HepG2 (cell line): Measurements from ENCODE around the gene LRTM2. TPM values are rescaled to one million over a fixed set of nuclear protein-coding genes. Genes with fewer than 3 reads are reported as not detected.

Experiments
- DZIP1 ChIP-seq: sonication (generic); formaldehyde crosslinking; IDR thresholded peaks from 2 replicates; pipeline ENCODE4 v1.5.0; 2020; ENCODE audit warnings: mild to moderate bottlenecking, missing genetic modification reagents
- ELF3 ChIP-seq: IDR thresholded peaks from 2 replicates; pipeline ENCODE4 v1.6.1; 2016; ENCODE audit warnings: missing genetic modification reagents, missing compliant biosample characterization
- ERF ChIP-seq: IDR thresholded peaks from 2 replicates; pipeline ENCODE4 v1.6.1; 2018; ENCODE audit warnings: missing biosample characterization, missing genetic modification reagents
- FOXO1 ChIP-seq: sonication (generic); formaldehyde crosslinking; IDR thresholded peaks from 2 replicates; pipeline ENCODE4 v1.4.0; 2020; ENCODE audit warnings: missing genetic modification reagents
- HDAC1 ChIP-seq: sonication (generic); formaldehyde crosslinking; IDR thresholded peaks from 2 replicates; pipeline ENCODE4 v1.5.1; 2020; ENCODE audit warnings: mild to moderate bottlenecking, missing genetic modification reagents
- KDM4B ChIP-seq: sonication (generic); formaldehyde crosslinking; IDR thresholded peaks from 2 replicates; pipeline ENCODE4 v1.4.0; 2020; ENCODE audit warnings: missing genetic modification reagents
- KMT2A ChIP-seq: sonication (generic); formaldehyde crosslinking; IDR thresholded peaks from 2 replicates; pipeline ENCODE4 v1.4.0; 2020; ENCODE audit warnings: missing genetic modification reagents
- PITX1 ChIP-seq: sonication (generic); formaldehyde crosslinking; IDR thresholded peaks from 2 replicates; pipeline ENCODE4 v1.5.1; 2020; ENCODE audit warnings: mild to moderate bottlenecking, missing genetic modification reagents
- POGK ChIP-seq: sonication (generic); formaldehyde crosslinking; conservative IDR thresholded peaks from 2 replicates; pipeline ENCODE4 v1.8.0; 2022; ENCODE audit warnings: mild to moderate bottlenecking, moderate library complexity, missing genetic modification reagents
- PRDM10 ChIP-seq: sonication (generic); formaldehyde crosslinking; IDR thresholded peaks from 2 replicates; pipeline ENCODE4 v1.4.0; 2020; ENCODE audit warnings: low read depth, missing genetic modification reagents
- SMARCC2 ChIP-seq: fragments of 450-650 bp; IDR thresholded peaks from 2 replicates; pipeline ENCODE4 v1.6.1; 2017; ENCODE audit warnings: antibody characterized with exemption, mild to moderate bottlenecking
- TBX3 ChIP-seq: fragments of 450-650 bp; IDR thresholded peaks from 2 replicates; pipeline ENCODE4 v1.6.1; 2017; ENCODE audit warnings: antibody characterized with exemption, mild to moderate bottlenecking, inconsistent platforms, borderline replicate concordance
- ZNF12 ChIP-seq: sonication (generic); formaldehyde crosslinking; IDR thresholded peaks from 2 replicates; pipeline ENCODE4 v1.5.0; 2020; ENCODE audit warnings: missing genetic modification reagents
- ZNF160 ChIP-seq: sonication (generic); formaldehyde crosslinking; IDR thresholded peaks from 2 replicates; pipeline ENCODE4 v1.8.0; 2022; ENCODE audit warnings: mild to moderate bottlenecking, inconsistent platforms, missing genetic modification reagents
- ZNF3 ChIP-seq: IDR thresholded peaks from 2 replicates; pipeline ENCODE4 v1.7.0; 2017; ENCODE audit warnings: inconsistent platforms
- ZNF430 ChIP-seq: sonication (generic); formaldehyde crosslinking; IDR thresholded peaks from 2 replicates; pipeline ENCODE4 v1.9.0; 2021; ENCODE audit warnings: mild to moderate bottlenecking, missing genetic modification reagents
- ZNF589 ChIP-seq: sonication (generic); formaldehyde crosslinking; conservative IDR thresholded peaks from 2 replicates; pipeline ENCODE4 v1.8.0; 2022; ENCODE audit warnings: mild to moderate bottlenecking, moderate library complexity, missing genetic modification reagents
- ZNF761 ChIP-seq: sonication (generic); formaldehyde crosslinking; conservative IDR thresholded peaks from 2 replicates; pipeline ENCODE4 v1.4.0; 2020; ENCODE audit warnings: mild to moderate bottlenecking, missing genetic modification reagents
- ZSCAN22 ChIP-seq: sonication (generic); formaldehyde crosslinking; IDR thresholded peaks from 2 replicates; pipeline ENCODE4 v1.4.0; 2020; ENCODE audit warnings: mild to moderate bottlenecking, missing genetic modification reagents
- polyA plus RNA-seq, 8 experiments: library from polyadenylated mRNA; depleted of rRNA in 3 of 8; stranded (reverse) in 7 of 8; unstranded in 1 of 8; fragments of >200 nt; fragmentation: Illumina TruSeq in 4 of 8; extraction: Trizol in 4 of 8; gene quantifications; 2 replicates each; pipeline versions ENCODE4 v1.2.1 to v1.2.3, GENCODE V29; 2011 to 2016; ENCODE audit warnings: low read depth in 4 of 8, missing spikeins in 1 of 8, mixed read lengths in 1 of 8; ENCODE audit not compliant: insufficient read depth in 1 of 8
- total RNA-seq, 5 experiments: library from RNA; depleted of rRNA; stranded (reverse); fragments of >200 nt; fragmentation: Illumina TruSeq; extraction: Trizol; gene quantifications; 2 replicates each; pipeline ENCODE4 v1.2.3, GENCODE V29; 2016; ENCODE audit warnings: low read depth in 1 of 5
- TF ChIP-seq, protein P1 (sequence below): sonication (generic); formaldehyde crosslinking; IDR thresholded peaks from 2 replicates; pipeline ENCODE4 v1.8.0; 2023; ENCODE audit warnings: mild to moderate bottlenecking, missing genetic modification reagents

LRTM2 gene
- total and polyA plus RNA-seq, 2 of the 13 experiments (the other 11 are each of a cell fraction or from before 2014, with no cell fraction given), result 0.09 TPM; not detected in 1

DNA sequence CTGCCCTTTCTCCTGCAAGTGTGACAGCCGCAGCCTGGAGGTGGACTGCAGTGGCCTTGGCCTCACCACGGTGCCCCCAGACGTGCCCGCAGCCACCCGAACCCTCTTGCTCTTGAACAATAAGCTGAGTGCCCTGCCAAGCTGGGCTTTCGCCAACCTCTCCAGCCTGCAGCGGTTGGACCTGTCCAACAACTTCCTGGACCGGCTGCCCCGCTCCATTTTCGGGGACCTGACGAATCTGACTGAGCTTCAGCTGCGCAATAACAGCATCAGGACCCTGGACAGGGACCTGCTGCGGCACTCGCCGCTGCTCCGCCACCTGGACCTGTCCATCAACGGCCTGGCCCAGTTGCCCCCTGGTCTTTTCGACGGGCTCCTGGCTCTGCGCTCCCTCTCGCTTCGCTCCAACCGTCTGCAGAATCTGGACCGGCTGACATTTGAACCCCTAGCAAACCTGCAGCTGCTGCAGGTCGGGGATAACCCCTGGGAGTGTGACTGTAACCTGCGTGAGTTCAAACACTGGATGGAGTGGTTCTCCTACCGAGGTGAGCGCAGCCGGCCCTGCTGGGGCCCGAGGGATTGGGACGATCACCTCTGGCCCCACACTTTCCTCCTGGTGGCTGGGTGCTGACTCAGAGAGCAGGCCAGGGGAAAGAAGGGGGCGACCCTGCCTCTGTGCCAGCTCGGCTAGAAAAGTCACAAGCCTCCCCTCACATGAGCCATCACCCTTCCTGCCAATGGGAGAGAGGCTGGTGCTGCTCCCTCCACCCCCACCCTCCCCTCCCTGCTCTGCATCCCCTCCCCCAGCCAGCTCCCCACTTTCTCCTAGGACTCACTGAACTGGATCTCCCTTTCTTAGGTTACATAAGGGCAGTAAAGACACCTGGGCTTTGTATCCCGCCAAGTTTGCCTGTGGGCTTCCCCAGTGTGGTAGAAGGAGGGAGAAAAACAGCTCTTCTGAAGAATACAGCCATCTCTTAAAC, 10.9 kb downstream of the LRTM2 start (continued):
- TF ChIP-seq KDM4B (CRISPR knock-in tag) (0 out of 2 replicates have a peak, but pooled peaks have one; percentile 70), DZIP1 (CRISPR knock-in tag) (peak; percentile 78), HDAC1 (CRISPR knock-in tag) (peak; percentile 46; the same call in 1 of the 2 replicates), SMARCC2 (no peak), ELF3 (peak; percentile 79; the same call in 1 of the 2 replicates), POGK (CRISPR knock-in tag) (peak; percentile 69; the same call in 1 of the 2 replicates), ZNF430 (peak; percentile 93; the same call in 1 of the 2 replicates), PITX1 (CRISPR knock-in tag) (peak; percentile 63; the same call in 1 of the 2 replicates), FOXO1 (CRISPR knock-in tag) (peak; percentile 62), ZNF589 (CRISPR knock-in tag) (peak; percentile 58; the same call in 1 of the 2 replicates), KMT2A (CRISPR knock-in tag) (peak; percentile 43; the same call in 1 of the 2 replicates), PRDM10 (CRISPR knock-in tag) (0 out of 2 replicates have a peak, but pooled peaks have one; percentile 40), ZNF12 (CRISPR knock-in tag) (peak; percentile 83; the same call in 1 of the 2 replicates), ZNF3 (CRISPR knock-in tag) (peak; percentile 58; the same call in 1 of the 2 replicates), ERF (CRISPR knock-in tag) (peak; percentile 94), TBX3 (peak; percentile 38; the same call in 1 of the 2 replicates), ZNF761 (CRISPR knock-in tag) (no peak), ZSCAN22 (CRISPR knock-in tag) (no peak), ZNF160 (CRISPR knock-in tag) (peak; percentile 81; the same call in 1 of the 2 replicates)
- TF ChIP-seq, protein P1, sequence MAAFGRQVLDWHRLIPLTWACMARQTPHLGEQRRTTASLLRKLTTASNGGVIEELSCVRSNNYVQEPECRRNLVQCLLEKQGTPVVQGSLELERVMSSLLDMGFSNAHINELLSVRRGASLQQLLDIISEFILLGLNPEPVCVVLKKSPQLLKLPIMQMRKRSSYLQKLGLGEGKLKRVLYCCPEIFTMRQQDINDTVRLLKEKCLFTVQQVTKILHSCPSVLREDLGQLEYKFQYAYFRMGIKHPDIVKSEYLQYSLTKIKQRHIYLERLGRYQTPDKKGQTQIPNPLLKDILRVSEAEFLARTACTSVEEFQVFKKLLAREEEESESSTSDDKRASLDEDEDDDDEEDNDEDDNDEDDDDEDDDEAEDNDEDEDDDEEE (CRISPR knock-in tag), result no peak
